NCI-H2107 treated with DMSO at 0.1 percent for 48 hours (cell line): ENCODE measurements around the gene SARDH.

Source experiments
- DNase-seq: peaks from one replicate; lab custom pipeline; 2025; ENCODE audit not compliant: unreplicated experiment; lab: John Stamatoyannopoulos, UW

Gene SARDH

GRCh38 chr9:133715866-133716563 is 22.1 kb downstream of the SARDH start:
- no peak for DNase-seq

- DNase-seq: no peak
Measured at GRCh38 chr9:133715295-133715865, 22.8 kb downstream of the SARDH start.

- no peak for DNase-seq
Measured at GRCh38 chr9:133714606-133715294, 23.4 kb downstream of the SARDH start.

- no peak for DNase-seq
Measured at GRCh38 chr9:133713960-133714495, 24.1 kb downstream of the SARDH start.

GRCh38 chr9:133713150-133713959 is 24.8 kb downstream of the SARDH start:
- DNase-seq: no peak

GRCh38 chr9:133712221-133713100 is 25.7 kb downstream of the SARDH start:
- DNase-seq: no peak

- DNase-seq: no peak
Measured at GRCh38 chr9:133711428-133712220, 26.5 kb downstream of the SARDH start.

GRCh38 chr9:133710661-133711427 is 27.3 kb downstream of the SARDH start:
- no peak for DNase-seq

- no peak for DNase-seq
Measured at GRCh38 chr9:133709691-133710571, 28.2 kb downstream of the SARDH start.

GRCh38 chr9:133709015-133709611 is 29.0 kb downstream of the SARDH start:
- DNase-seq: peak; percentile 48

- no peak for DNase-seq
Measured at GRCh38 chr9:133708246-133709014, 29.7 kb downstream of the SARDH start.

GRCh38 chr9:133707763-133708245 is 30.3 kb downstream of the SARDH start:
- DNase-seq: no peak

- no peak for DNase-seq
Measured at GRCh38 chr9:133707065-133707762, 30.9 kb downstream of the SARDH start.

GRCh38 chr9:133706307-133707050 is 31.7 kb downstream of the SARDH start:
- no peak for DNase-seq

- DNase-seq: no peak
Measured at GRCh38 chr9:133705576-133705975, 32.6 kb downstream of the SARDH start.
